Immature natural killer cell (primary cell): ENCODE results near the gene EBF3. TPM values are rescaled to one million over a fixed set of nuclear protein-coding genes. Genes with fewer than 3 reads are reported as not detected.

Experiments used
- DNase-seq, 3 donors: peaks; one replicate each; pipeline ENCODE4 v3.0.0; 2022; ENCODE audit warnings: mixed read lengths in 1 of 3
- H3K27ac Mint-ChIP-seq, 6 donors: one replicate each; pipeline ENCODE4 v1.8.0; 2020; ENCODE audit warnings: mixed read lengths in 6 of 6, mild to moderate bottlenecking in 5 of 6, inconsistent platforms in 4 of 6, moderate library complexity in 3 of 6
- H3K27me3 Mint-ChIP-seq, 3 donors: one replicate each; pipeline ENCODE4 v1.8.0; 2020 to 2021; ENCODE audit warnings: low read depth in 3 of 3, mild to moderate bottlenecking in 3 of 3, mixed read lengths in 3 of 3, moderate library complexity in 3 of 3, inconsistent platforms in 1 of 3
- H3K36me3 Mint-ChIP-seq, 3 donors: one replicate each; pipeline ENCODE4 v1.8.0; 2020; ENCODE audit warnings: mixed read lengths in 3 of 3, inconsistent platforms in 2 of 3, mild to moderate bottlenecking in 2 of 3
- H3K4me1 Mint-ChIP-seq, 2 donors: one replicate each; pipeline ENCODE4 v1.8.0; 2020; ENCODE audit warnings: inconsistent platforms in 2 of 2, mild to moderate bottlenecking in 2 of 2, mixed read lengths in 2 of 2, moderate library complexity in 1 of 2
- H3K4me3 Mint-ChIP-seq, 5 donors: one replicate each; pipeline ENCODE4 v1.8.0; 2020; ENCODE audit warnings: mild to moderate bottlenecking in 5 of 5, mixed read lengths in 5 of 5, inconsistent platforms in 3 of 5, moderate library complexity in 3 of 5
- H3K9me3 Mint-ChIP-seq, 6 donors: one replicate each; pipeline ENCODE4 v1.8.0; 2020; ENCODE audit warnings: mild to moderate bottlenecking in 6 of 6, mixed read lengths in 6 of 6, inconsistent platforms in 4 of 6, moderate library complexity in 3 of 6
- polyA plus RNA-seq, 3 donors: library from polyadenylated mRNA; unstranded; fragments of 300-500 nt; fragmentation: Illumina TruSeq; gene quantifications; one replicate each; pipeline ENCODE4 v1.2.3, GENCODE V29; 2021

EBF3 gene
- polyA plus RNA-seq, 3 donors from 2014 or later = not detected

DNA sequence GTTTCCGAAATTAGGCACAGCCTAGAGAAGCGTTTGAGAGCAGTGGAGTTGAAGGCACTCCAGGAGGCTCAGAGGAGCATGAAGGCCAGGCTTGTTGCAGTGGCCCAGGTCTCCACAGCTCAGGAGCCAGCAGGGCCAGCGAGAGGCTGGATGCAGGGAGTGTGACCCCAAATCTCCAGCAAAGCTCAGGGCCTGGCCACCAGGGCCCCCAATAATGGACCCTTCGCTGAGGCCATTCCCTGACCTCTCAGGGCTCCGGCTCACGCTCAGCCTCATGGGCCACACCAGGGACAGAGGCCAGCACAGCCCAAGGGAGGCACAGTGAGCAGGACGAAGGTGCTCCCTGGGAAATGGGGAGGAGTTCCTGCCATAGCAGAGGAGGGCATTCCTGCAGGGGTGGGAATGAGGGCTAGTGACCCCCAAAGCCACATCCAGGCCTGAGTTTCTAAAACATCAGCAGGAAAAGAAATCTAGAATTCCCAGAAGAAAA is 47.5 kb downstream of the EBF3 start:
- H3K36me3 Mint-ChIP-seq = no peaks in the 10 kb centered on the region
- peaks cover 0 to 5% (median 3%) of the 10 kb centered on the region in 3 donors for H3K27me3 Mint-ChIP-seq
- no peak for DNase-seq
- H3K27ac Mint-ChIP-seq = no peak overlapping the region
- H3K4me1 Mint-ChIP-seq = no peaks in the 10 kb centered on the region
- no peaks in the 10 kb centered on the region for H3K9me3 Mint-ChIP-seq
- H3K4me3 Mint-ChIP-seq = no peak overlapping the region

DNA sequence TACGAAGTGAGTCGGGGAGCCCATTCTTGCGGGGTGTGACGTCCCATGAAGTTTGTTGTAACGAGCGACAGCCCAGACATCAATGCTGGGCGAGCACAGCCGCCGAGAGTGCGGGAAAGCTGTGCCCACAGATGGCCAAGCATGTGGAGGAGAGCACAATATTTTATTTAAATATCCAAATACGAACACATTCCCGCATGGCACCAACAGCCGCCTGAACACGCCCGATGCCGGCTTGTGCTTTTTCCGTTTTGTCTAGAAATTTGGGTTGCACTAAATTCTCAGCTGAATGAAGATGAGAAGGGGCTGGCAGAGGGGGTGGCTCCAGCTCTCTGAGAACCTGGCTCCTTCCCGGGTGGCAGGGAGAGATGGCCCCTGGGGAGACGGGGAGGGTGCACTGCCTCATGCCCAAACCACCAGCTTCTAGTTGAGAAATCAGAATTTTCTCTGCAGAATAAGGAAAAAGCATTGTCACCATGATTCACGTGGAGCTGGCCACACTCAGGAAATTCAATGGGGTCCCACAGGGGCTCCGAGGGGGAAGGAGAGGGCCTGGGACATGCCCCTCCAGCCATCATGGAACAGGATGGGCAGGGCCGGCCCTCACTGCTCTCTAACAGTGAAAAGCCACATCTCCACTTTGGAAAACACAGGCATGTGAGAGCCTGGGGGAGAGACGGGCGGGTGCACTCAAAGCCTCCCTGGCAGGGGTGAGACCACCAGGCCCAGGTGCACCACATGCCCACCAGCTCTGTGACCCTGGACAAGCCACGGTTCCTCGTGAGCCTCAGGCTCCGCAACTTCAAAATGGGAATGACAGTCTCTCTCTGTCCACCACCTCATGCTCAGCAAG is 48.3 kb downstream of the EBF3 start:
- Mint-ChIP-seq H3K4me3 (no peak overlapping the region), H3K36me3 (no peaks in the 10 kb centered on the region), H3K27me3 (peaks cover 0 to 5% (median 3%) of the 10 kb centered on the region in 3 donors), H3K4me1 (no peaks in the 10 kb centered on the region), H3K27ac (no peak overlapping the region), H3K9me3 (no peaks in the 10 kb centered on the region)
- DNase-seq = no peak

DNA sequence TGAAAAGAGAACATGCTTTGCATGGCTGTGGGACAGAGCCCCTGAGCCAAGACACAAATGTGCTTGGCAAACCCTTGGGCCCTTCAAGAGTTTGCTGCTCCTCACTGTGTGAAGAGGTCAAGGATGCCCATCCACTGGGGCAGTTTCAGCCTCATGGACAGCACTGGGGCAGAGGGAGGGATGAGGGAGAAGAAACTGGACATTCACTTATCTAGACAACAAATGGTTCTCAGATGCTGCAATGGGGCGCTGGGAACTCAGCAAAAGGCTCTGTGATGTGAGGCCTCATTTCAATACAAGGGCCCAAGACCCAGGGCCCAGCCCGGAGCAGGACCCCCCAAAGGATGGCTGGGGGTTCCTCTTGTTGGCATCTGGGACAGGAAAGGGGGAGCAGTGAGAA is 49.1 kb downstream of the EBF3 start:
- H3K4me3 Mint-ChIP-seq = no peak overlapping the region
- peaks cover 1 to 5% (median 3%) of the 10 kb centered on the region in 3 donors for H3K27me3 Mint-ChIP-seq
- no peak for DNase-seq
- H3K36me3 Mint-ChIP-seq = no peaks in the 10 kb centered on the region
- no peak overlapping the region for H3K27ac Mint-ChIP-seq
- no peaks in the 10 kb centered on the region for H3K9me3 Mint-ChIP-seq
- H3K4me1 Mint-ChIP-seq = no peaks in the 10 kb centered on the region

DNA sequence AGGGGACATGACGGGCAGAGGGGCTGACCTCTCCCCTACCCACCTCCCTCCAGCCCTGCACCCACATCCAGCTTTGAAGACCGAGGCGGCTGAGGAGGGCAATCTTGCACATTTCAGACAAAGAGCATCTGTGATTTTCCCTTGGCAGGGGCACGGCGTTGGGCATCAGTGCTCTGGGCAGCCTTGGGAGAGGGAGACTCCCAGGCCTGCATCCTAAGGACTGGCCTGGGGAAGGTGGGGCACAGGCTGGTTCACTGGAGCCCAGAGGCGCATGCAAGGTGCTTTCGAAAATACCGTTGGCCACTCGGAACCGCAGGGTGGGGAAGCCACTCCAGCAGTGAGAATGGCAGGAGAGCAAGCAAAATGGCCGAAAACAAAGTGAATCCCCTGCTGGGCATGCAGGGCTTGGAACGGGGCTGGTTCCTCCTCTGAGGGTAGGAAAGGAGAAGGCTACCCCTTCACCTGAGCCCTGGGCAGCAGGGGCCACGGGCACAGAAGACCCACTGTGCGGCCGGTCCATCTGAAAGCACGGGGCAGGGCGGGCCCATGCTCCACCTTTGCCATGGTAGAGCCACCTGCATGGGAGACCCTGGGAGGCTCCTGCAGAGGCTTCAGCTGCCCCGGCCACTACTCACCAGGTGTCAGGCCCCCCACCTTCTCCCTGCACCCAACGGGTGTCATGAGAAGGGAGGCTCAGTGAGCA is 49.8 kb downstream of the EBF3 start:
- Mint-ChIP-seq H3K4me1 (no peaks in the 10 kb centered on the region), H3K9me3 (no peaks in the 10 kb centered on the region), H3K4me3 (no peak overlapping the region), H3K27me3 (peaks cover 1 to 5% (median 3%) of the 10 kb centered on the region in 3 donors), H3K27ac (no peak overlapping the region), H3K36me3 (no peaks in the 10 kb centered on the region)
- no peak for DNase-seq

DNA sequence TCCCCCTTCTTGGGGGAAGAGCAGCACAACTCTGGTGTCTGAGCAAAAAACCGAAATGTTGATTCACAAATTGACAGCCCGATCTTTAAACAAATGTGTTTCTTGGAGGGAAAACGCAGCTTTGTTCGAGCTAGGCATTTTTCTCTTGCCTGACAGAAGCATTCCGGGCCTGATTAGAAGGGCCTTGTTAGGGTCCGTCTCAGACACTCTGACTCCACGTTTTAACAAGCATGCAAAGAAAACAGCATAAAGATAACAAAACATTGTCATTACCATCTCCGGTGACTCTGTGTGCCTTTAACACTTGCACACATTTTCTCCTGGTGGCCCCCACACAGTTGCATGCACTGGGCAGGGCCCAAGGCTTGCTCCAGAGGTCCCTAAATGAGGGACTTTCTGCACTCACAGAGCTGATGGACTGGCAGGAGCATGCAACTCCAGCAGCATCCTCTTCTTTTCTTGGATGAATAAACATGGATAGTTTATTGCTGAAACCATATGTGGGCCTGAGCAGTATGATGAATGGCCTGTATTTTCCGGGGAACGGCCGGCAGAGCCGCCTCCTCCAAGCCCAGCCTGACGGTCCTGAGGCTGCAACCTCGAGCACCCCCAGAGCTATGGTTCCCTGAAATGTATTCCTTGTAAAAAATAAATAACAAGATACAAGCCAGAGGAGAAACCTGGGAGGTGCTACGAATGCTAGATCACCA is 50.9 kb downstream of the EBF3 start:
- no peaks in the 10 kb centered on the region for H3K9me3 Mint-ChIP-seq
- H3K27ac Mint-ChIP-seq = no peak overlapping the region
- no peaks in the 10 kb centered on the region for H3K4me1 Mint-ChIP-seq
- H3K36me3 Mint-ChIP-seq = no peaks in the 10 kb centered on the region
- DNase-seq = no peak
- H3K27me3 Mint-ChIP-seq = peaks cover 3 to 5% (median 5%) of the 10 kb centered on the region in 3 donors
- no peak overlapping the region for H3K4me3 Mint-ChIP-seq

DNA sequence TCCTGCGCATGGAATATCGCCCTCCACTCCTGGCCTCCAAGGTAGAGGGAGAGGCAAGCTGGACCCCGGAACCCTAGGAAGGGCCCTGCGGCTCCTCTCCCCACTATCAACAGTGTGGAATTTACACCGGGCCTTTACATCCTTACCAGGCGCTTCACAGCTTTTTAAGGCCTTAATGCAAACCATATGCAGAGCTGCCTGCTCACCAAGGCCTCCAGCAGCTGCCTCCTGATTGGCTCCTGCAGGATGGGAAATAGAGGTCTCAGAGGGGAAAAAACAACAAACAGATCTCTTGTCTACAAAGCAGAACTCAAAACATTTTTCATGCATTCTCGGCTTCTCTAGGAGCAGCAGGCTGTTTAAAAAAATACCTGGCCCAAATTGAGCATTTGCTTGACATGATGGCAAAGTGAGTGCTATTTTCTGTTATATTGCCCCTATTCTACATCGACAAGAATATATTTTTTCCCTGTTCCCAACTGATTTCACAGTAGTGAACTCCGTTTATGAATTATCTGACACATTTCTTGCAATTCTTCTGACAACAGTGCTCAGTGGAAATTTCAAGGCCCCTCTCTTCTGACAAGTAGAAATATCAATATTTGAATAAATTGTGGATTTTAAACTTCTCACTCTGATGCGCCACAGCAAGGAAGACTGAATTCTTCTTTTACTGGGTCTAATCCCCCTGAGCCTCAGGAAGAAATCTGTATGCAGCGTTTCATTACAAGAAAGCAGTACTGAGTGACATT is 51.7 kb downstream of the EBF3 start:
- Mint-ChIP-seq H3K4me1 (no peaks in the 10 kb centered on the region), H3K27ac (no peak overlapping the region), H3K36me3 (no peaks in the 10 kb centered on the region), H3K9me3 (no peaks in the 10 kb centered on the region), H3K4me3 (no peak overlapping the region), H3K27me3 (peaks cover 3 to 5% (median 5%) of the 10 kb centered on the region in 3 donors)
- no peak for DNase-seq

DNA sequence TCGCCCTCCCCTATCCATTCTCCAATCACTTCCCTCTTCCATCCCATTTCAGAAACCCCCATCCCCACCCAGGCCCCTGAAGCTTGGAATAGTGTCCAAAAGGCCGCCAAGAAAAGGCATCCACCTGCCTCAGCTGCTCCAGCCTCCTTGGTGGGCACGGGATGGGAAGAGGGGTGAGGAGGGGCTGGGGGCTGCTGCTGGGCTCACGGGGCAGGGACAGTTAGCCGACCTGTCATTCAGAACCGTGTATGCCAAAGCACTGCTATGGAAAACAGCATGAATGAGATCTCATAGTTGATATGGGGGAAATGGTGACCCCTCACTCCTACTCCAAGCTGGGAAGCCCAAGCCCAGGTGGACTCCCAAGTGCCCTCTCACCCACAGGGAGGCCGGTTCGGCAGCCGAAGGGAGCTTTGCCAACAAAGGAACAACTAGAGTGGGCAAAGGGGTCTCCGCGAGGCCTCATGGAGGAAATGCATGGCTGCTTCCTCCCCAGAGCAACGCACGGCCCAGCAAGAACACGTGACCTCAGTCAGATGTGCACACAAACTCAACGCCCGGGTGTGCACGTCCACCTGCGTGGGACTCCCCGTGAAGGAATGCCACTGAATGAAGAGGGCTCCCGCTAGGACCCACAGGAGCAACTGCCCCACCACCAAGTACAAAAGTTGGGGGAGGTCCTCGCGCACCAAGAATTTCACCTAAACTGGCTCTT is 52.5 kb downstream of the EBF3 start:
- DNase-seq = no peak
- Mint-ChIP-seq H3K36me3 (no peaks in the 10 kb centered on the region), H3K27me3 (peaks cover 3 to 5% (median 5%) of the 10 kb centered on the region in 3 donors)

DNA sequence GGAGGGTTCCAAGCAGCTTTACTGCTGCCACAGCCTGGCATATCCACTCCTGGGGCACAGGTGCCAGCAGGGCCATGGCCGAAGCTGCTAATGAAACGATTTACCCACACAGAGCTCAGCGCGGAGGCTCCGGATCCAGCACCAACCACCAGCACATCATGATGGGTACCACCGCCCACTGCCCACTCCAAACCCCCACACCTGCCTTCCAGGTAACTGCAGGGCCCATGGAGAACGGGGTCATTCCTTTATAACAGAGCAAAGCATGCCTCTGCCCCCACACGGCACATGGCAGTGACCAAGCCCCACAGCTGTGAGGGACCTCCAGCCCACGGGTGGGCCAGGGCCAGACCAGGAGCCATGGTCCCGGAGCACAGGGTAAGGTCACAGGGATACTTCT is 53.2 kb downstream of the EBF3 start:
- Mint-ChIP-seq H3K4me1 (no peaks in the 10 kb centered on the region), H3K36me3 (no peaks in the 10 kb centered on the region)
- DNase-seq = no peak

More for the DNA sequence above, 52.5 kb downstream of the EBF3 start:
- Mint-ChIP-seq H3K9me3 (no peaks in the 10 kb centered on the region), H3K4me3 (no peak overlapping the region), H3K4me1 (no peaks in the 10 kb centered on the region), H3K27ac (no peak overlapping the region)

DNA sequence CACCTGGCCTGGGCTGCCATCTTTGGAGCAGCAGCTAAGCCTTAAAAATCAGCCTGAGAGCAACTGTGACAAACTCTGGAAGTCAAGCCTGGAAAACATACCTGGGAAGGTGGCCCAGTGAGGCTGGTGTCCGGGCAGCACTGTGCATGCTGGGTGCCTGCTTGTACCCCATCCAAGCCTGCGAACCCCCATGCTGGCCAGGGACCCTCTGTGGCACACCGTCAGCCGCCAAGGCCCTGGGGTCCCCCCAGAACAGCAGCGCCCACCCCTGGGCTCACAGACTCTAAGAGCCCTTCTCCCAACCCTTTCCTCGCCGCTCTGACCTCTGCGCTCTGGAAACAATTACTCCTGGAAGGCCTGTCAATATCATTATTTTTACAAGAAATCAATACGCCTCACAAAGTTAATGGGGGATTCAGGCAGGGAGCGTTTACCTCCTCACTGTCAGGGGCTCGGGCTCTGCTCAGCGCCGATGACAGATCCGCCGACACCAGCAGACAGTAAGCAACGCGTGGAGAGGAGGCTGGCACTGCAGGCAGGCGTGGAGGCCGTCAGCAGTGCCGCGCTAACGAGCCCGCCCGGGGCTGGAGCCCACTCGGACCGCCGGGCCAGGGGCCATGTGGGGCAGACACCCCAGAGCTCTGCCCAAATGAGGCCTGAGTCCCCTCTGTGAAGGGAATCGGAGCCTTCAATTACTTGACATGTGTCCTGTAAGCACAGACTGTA is 54.4 kb downstream of the EBF3 start:
- no peak for DNase-seq
- H3K4me3 Mint-ChIP-seq = no peak overlapping the region

More for the DNA sequence above, 53.2 kb downstream of the EBF3 start:
- H3K4me3 Mint-ChIP-seq = no peak overlapping the region
- no peaks in the 10 kb centered on the region for H3K9me3 Mint-ChIP-seq
- no peak overlapping the region for H3K27ac Mint-ChIP-seq
- H3K27me3 Mint-ChIP-seq = peaks cover 3 to 5% (median 3%) of the 10 kb centered on the region in 3 donors

DNA sequence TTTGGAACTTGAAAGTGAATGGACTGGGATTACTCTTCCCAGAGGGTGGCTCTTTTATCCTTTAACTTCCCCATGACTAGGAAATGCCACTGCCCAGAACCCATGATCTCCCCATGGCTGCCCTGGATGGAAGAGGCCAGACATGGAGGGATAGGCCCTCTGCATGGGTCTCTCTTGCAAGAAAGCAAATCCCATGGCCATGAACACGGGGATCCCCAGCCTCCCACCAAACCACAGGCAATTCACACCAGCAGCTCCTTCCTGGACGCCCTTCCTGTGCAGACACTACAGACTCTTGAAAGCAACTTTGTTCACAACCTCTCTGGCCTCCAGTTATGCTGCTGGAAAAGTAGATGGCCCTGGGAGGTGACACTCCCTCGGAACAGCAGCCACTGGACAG is 55.0 kb downstream of the EBF3 start:
- no peaks in the 10 kb centered on the region for H3K4me1 Mint-ChIP-seq
- H3K27ac Mint-ChIP-seq = no peak overlapping the region
- H3K9me3 Mint-ChIP-seq = no peaks in the 10 kb centered on the region
- DNase-seq = no peak
- H3K36me3 Mint-ChIP-seq = no peaks in the 10 kb centered on the region
- peaks cover 2 to 5% (median 2%) of the 10 kb centered on the region in 3 donors for H3K27me3 Mint-ChIP-seq
- no peak overlapping the region for H3K4me3 Mint-ChIP-seq

More for the DNA sequence above, 54.4 kb downstream of the EBF3 start:
- no peaks in the 10 kb centered on the region for H3K36me3 Mint-ChIP-seq
- no peaks in the 10 kb centered on the region for H3K4me1 Mint-ChIP-seq
- H3K9me3 Mint-ChIP-seq = no peaks in the 10 kb centered on the region
- H3K27me3 Mint-ChIP-seq = peaks cover 3 to 5% (median 3%) of the 10 kb centered on the region in 3 donors
- no peak overlapping the region for H3K27ac Mint-ChIP-seq

DNA sequence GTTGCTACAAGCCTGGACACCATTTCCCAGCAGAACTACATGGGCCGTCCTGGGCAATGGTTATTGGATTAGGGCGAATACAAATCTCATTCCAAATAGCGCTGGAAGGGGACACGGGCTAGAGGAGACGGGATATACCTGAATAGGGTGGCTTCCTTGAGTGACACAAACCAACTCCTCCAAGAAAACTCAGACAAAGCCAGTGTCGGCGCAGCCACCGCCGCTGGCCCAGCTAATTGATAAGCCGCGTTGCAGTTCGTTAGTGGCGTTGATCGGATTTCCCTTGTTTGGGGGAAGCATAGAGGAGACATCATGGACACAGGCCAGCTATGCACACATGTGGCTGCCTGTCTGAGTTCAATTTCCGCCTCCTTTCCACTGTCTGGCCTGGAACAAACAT is 55.7 kb downstream of the EBF3 start:
- no peak overlapping the region for H3K4me3 Mint-ChIP-seq
- H3K9me3 Mint-ChIP-seq = no peaks in the 10 kb centered on the region
- H3K4me1 Mint-ChIP-seq = no peaks in the 10 kb centered on the region
- peaks cover 0 to 5% (median 0%) of the 10 kb centered on the region in 3 donors for H3K27me3 Mint-ChIP-seq
- H3K27ac Mint-ChIP-seq = no peak overlapping the region
- H3K36me3 Mint-ChIP-seq = no peaks in the 10 kb centered on the region
- no peak for DNase-seq

DNA sequence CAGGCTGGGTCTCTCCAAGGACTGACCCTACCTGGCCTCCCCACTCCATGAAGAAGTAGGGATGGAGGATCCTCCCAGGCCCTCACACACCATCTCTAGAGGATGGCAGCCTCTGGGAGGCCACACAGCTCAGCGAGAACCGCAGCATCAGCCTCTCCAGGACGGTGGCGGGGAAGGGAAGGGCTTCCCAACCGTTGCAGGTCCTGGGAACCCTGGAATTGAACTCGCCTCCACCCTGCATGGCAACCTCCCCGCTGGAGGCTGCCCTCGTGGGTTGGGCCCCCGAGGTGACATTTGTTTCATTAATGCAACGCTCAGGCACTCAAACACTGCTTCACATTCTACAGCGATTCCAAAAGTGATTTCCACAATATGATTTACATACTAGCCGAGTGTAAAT is 58.5 kb downstream of the EBF3 start:
- no peak overlapping the region for H3K27ac Mint-ChIP-seq
- peaks cover 0 to 3% (median 0%) of the 10 kb centered on the region in 3 donors for H3K27me3 Mint-ChIP-seq
- no peak for DNase-seq
- no peaks in the 10 kb centered on the region for H3K4me1 Mint-ChIP-seq
- H3K9me3 Mint-ChIP-seq = no peaks in the 10 kb centered on the region
- H3K36me3 Mint-ChIP-seq = no peaks in the 10 kb centered on the region
- H3K4me3 Mint-ChIP-seq = no peak overlapping the region
